H9 (cell line): ENCODE measurements around the gene MB21D2. TPM values are rescaled to one million over a fixed set of nuclear protein-coding genes. Genes with fewer than 3 reads are reported as not detected.

Source experiments
- DNase-seq: peaks from one replicate; pipeline ENCODE4 v3.0.0-alpha.2; 2017
- H2AFZ ChIP-seq: one replicate; pipeline ENCODE4 v1.6.1; 2013; ENCODE audit warnings: mild to moderate bottlenecking, low read length, control low read depth, moderate library complexity
- H2AK5ac ChIP-seq: 2 replicates; pipeline ENCODE4 v1.6.1; 2013; ENCODE audit warnings: low read length, control low read depth, mixed read lengths; ENCODE audit not compliant: insufficient read length
- H2BK120ac ChIP-seq: one replicate; pipeline ENCODE4 v1.6.1; 2013; ENCODE audit warnings: low read depth, mild to moderate bottlenecking, low read length, control low read depth, inconsistent platforms; ENCODE audit not compliant: poor library complexity, severe bottlenecking
- H2BK12ac ChIP-seq: 2 replicates; pipeline ENCODE4 v1.6.1; 2013; ENCODE audit warnings: low read length, control low read depth, mixed read lengths, low read depth; ENCODE audit not compliant: insufficient read length
- H2BK15ac ChIP-seq: 2 replicates; pipeline ENCODE4 v1.6.1; 2013; ENCODE audit warnings: low read depth, low read length, control low read depth
- H2BK20ac ChIP-seq: one replicate; pipeline ENCODE4 v1.6.1; 2013; ENCODE audit warnings: low read depth, mild to moderate bottlenecking, low read length, control low read depth, inconsistent platforms; ENCODE audit not compliant: poor library complexity, severe bottlenecking
- H2BK5ac ChIP-seq: 2 replicates; pipeline ENCODE4 v1.6.1; 2013; ENCODE audit warnings: low read length, control low read depth, mixed read lengths; ENCODE audit not compliant: insufficient read length
- H3K14ac ChIP-seq: 2 replicates; pipeline ENCODE4 v1.6.1; 2013; ENCODE audit warnings: low read length, control low read depth; ENCODE audit not compliant: insufficient read depth
- H3K18ac ChIP-seq: 2 replicates; pipeline ENCODE4 v1.6.1; 2013; ENCODE audit warnings: low read depth, mild to moderate bottlenecking, mixed read lengths, low read length, control low read depth; ENCODE audit not compliant: insufficient read length
- H3K23ac ChIP-seq: 2 replicates; pipeline ENCODE4 v1.6.1; 2013; ENCODE audit warnings: low read length, control low read depth, mixed read lengths, low read depth; ENCODE audit not compliant: insufficient read length
- H3K23me2 ChIP-seq: 2 replicates; pipeline ENCODE4 v1.6.1; 2013; ENCODE audit warnings: low read depth, mild to moderate bottlenecking, mixed read lengths, low read length, control low read depth; ENCODE audit not compliant: insufficient read length, poor library complexity, severe bottlenecking
- H3K27ac ChIP-seq: 2 replicates; pipeline ENCODE4 v1.5.1; 2013; ENCODE audit warnings: low read length, control low read depth, mixed read lengths, low read depth; ENCODE audit not compliant: insufficient read length
- H3K27me3 ChIP-seq: 2 replicates; pipeline ENCODE4 v1.6.1; 2013; ENCODE audit warnings: low read length, control low read depth, inconsistent platforms; ENCODE audit not compliant: insufficient read depth
- H3K4ac ChIP-seq: 2 replicates; pipeline ENCODE4 v1.6.1; 2013; ENCODE audit warnings: low read depth, mild to moderate bottlenecking, control low read depth, inconsistent platforms, low read length, moderate library complexity
- H3K4me1 ChIP-seq: 2 replicates; pipeline ENCODE4 v1.6.1; 2013; ENCODE audit warnings: low read length, control low read depth, inconsistent platforms; ENCODE audit not compliant: insufficient read depth
- H3K4me2 ChIP-seq: 2 replicates; pipeline ENCODE4 v1.6.1; 2013; ENCODE audit warnings: low read length, control low read depth, mixed read lengths; ENCODE audit not compliant: insufficient read length, insufficient read depth
- H3K56ac ChIP-seq: 2 replicates; pipeline ENCODE4 v1.6.1; 2013; ENCODE audit warnings: low read depth, mild to moderate bottlenecking, mixed read lengths, low read length, control low read depth; ENCODE audit not compliant: insufficient read length
- H3K79me1 ChIP-seq: 2 replicates; pipeline ENCODE4 v1.6.1; 2013; ENCODE audit warnings: low read depth, mild to moderate bottlenecking, moderate library complexity, low read length, control low read depth, inconsistent platforms; ENCODE audit not compliant: insufficient read depth, poor library complexity, severe bottlenecking
- H3K79me2 ChIP-seq: 2 replicates; pipeline ENCODE4 v1.6.1; 2013; ENCODE audit warnings: low read length, control low read depth, inconsistent platforms; ENCODE audit not compliant: insufficient read depth
- H3K9ac ChIP-seq: 2 replicates; pipeline ENCODE4 v1.6.1; 2013; ENCODE audit warnings: low read length, control low read depth, mixed read lengths; ENCODE audit not compliant: insufficient read length; ENCODE audit errors: extremely low read depth
- H3K9me3 ChIP-seq: one replicate; pipeline ENCODE4 v1.6.1; 2013; ENCODE audit warnings: low read depth, low read length, inconsistent platforms; ENCODE audit not compliant: control insufficient read depth
- H3T11ph ChIP-seq: one replicate; pipeline ENCODE4 v1.6.1; 2013; ENCODE audit warnings: mild to moderate bottlenecking, low read length, control low read depth, inconsistent platforms
- H4K20me1 ChIP-seq: one replicate; pipeline ENCODE4 v1.6.1; 2013; ENCODE audit not compliant: control insufficient read depth, insufficient read length, insufficient read depth
- H4K5ac ChIP-seq: 2 replicates; pipeline ENCODE4 v1.6.1; 2013; ENCODE audit warnings: low read depth, mild to moderate bottlenecking, mixed read lengths, low read length, control low read depth; ENCODE audit not compliant: insufficient read length
- H4K8ac ChIP-seq: replicated peaks from 2 replicates; pipeline ENCODE4 v1.6.1; 2013; ENCODE audit warnings: low read length, control low read depth, mixed read lengths, low read depth; ENCODE audit not compliant: insufficient read length
- H4K91ac ChIP-seq: 2 replicates; pipeline ENCODE4 v1.6.1; 2013; ENCODE audit warnings: low read depth, mild to moderate bottlenecking, moderate library complexity, mixed read lengths, low read length, control low read depth; ENCODE audit not compliant: insufficient read length
- H3K27ac Mint-ChIP-seq, 3 experiments: 2 replicates in 2 of 3; 3 replicates in 1 of 3; pipeline ENCODE4 v1.8.0; 2020 to 2021; ENCODE audit warnings: mixed read lengths in 3 of 3, mild to moderate bottlenecking in 1 of 3, moderate library complexity in 1 of 3
- H3K27me3 Mint-ChIP-seq: 2 replicates; pipeline ENCODE4 v1.8.0; 2021; ENCODE audit warnings: low read depth, mild to moderate bottlenecking, moderate library complexity, mixed read lengths
- H3K36me3 Mint-ChIP-seq, 3 experiments: 2 replicates in 2 of 3; 3 replicates in 1 of 3; pipeline ENCODE4 v1.8.0; 2020 to 2021; ENCODE audit warnings: low read depth in 3 of 3, mixed read lengths in 3 of 3; ENCODE audit not compliant: insufficient read depth in 1 of 3
- H3K4me1 Mint-ChIP-seq, 2 experiments: 2 replicates each; pipeline ENCODE4 v1.8.0; 2020; ENCODE audit warnings: mixed read lengths in 2 of 2
- H3K4me3 Mint-ChIP-seq, 2 experiments: 2 replicates in 1 of 2; 3 replicates in 1 of 2; pipeline ENCODE4 v1.8.0; 2020 to 2021; ENCODE audit warnings: mild to moderate bottlenecking in 2 of 2, mixed read lengths in 2 of 2, moderate library complexity in 1 of 2
- H3K9me3 Mint-ChIP-seq, 2 experiments: 2 replicates in 1 of 2; 3 replicates in 1 of 2; pipeline ENCODE4 v1.8.0; 2020; ENCODE audit warnings: mild to moderate bottlenecking in 2 of 2, mixed read lengths in 2 of 2, moderate library complexity in 1 of 2
- WGBS: extraction: QIAGEN DNeasy Blood & Tissue Kit; methylation state at CpG from one replicate; pipeline ENCODE4 v1.1.7; 2013; ENCODE audit warnings: missing lambda C conversion rate, low lambda C conversion rate, mixed read lengths; ENCODE audit not compliant: insufficient read length; ENCODE audit errors: extremely low coverage; 5-methylcytosine and 5-hydroxymethylcytosine counted together
- total RNA-seq: library from RNA; stranded (reverse); gene quantifications from 2 replicates; pipeline ENCODE4 v1.2.1, GENCODE V29; 2021
- TF ChIP-seq, protein P1 (sequence below): fragments of 200-600 bp; sonication (generic); conservative IDR thresholded peaks from 3 replicates; pipeline ENCODE4 v1.8.0; 2021; ENCODE audit warnings: antibody characterized with exemption, mild to moderate bottlenecking

MB21D2 gene
- total RNA-seq, 1 experiment from 2014 or later, result 19.1 TPM

DNA sequence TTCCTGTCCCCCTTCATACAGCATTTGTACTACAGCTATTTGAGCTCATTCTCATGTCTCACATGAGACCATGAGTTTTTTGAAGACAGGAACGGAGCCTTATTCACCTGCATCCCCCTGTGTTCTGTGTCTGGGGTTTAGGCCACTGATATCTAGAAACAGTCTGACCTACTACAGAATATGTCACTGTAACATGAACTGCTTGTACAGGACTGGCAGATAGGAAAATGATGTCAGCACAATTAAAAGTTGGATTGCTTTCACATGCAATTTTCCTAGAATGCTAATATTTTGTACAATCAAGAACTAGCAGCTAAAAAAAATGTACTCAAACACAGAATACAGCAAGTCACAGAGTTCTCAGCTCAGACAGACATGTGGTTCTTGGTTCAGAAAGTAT is 99.5 kb downstream of the MB21D2 start:
- Histone ChIP-seq H4K8ac (no peak overlapping the region), H3K4me1 (peaks cover 2% of the 10 kb centered on the region; the same call in 1 of the 2 replicates), H2BK5ac (no peak overlapping the region), H2AK5ac (no peak overlapping the region), H4K91ac (no peak overlapping the region), H2AFZ (no peak overlapping the region), H3T11ph (no peak overlapping the region), H4K20me1 (no peaks in the 10 kb centered on the region), H3K79me2 (peaks cover 8% of the 10 kb centered on the region; the same call in 1 of the 2 replicates), H3K9me3 (no peaks in the 10 kb centered on the region), H3K79me1 (peaks cover 6% of the 10 kb centered on the region), H3K14ac (no peak overlapping the region), H3K9ac (no peak overlapping the region), H2BK120ac (no peak overlapping the region), H3K27ac (no peak overlapping the region), H3K18ac (no peak overlapping the region), H3K4ac (no peak overlapping the region), H2BK20ac (no peak overlapping the region), H3K23me2 (no peaks in the 10 kb centered on the region), H3K27me3 (no peaks in the 10 kb centered on the region), H3K23ac (no peak overlapping the region), H2BK15ac (no peak overlapping the region), H2BK12ac (no peak overlapping the region), H3K56ac (no peak overlapping the region), H4K5ac (no peak overlapping the region), H3K4me2 (no peak overlapping the region)
- Mint-ChIP-seq H3K36me3 (no peaks in the 10 kb centered on the region), H3K27me3 (no peaks in the 10 kb centered on the region), H3K9me3 (no peaks in the 10 kb centered on the region), H3K4me3 (no peak overlapping the region), H3K4me1 (peaks cover 26 to 45% of the 10 kb centered on the region in 2 experiments), H3K27ac (peak overlapping the region in 1 of 3 experiments; percentile 24; a peak in 1 of 7 replicates)
- TF ChIP-seq, protein P1, sequence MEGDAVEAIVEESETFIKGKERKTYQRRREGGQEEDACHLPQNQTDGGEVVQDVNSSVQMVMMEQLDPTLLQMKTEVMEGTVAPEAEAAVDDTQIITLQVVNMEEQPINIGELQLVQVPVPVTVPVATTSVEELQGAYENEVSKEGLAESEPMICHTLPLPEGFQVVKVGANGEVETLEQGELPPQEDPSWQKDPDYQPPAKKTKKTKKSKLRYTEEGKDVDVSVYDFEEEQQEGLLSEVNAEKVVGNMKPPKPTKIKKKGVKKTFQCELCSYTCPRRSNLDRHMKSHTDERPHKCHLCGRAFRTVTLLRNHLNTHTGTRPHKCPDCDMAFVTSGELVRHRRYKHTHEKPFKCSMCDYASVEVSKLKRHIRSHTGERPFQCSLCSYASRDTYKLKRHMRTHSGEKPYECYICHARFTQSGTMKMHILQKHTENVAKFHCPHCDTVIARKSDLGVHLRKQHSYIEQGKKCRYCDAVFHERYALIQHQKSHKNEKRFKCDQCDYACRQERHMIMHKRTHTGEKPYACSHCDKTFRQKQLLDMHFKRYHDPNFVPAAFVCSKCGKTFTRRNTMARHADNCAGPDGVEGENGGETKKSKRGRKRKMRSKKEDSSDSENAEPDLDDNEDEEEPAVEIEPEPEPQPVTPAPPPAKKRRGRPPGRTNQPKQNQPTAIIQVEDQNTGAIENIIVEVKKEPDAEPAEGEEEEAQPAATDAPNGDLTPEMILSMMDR, result no peak
- DNase-seq, result no peak
- WGBS, result no CpG with 5 or more reads among the region's 1 CpG
